WTC11 (cell line): ENCODE results near the gene CLK2. TPM values are rescaled to one million over a fixed set of nuclear protein-coding genes. Genes with fewer than 3 reads are reported as not detected.

Experiments used
- ATAC-seq: fragments of 200-7000 bp; cut with Tn5 transposase; 2 replicates; pipeline ENCODE4 v1.10.0; 2021; ENCODE audit warnings: mild to moderate bottlenecking, moderate library complexity
- CTCF ChIA-PET: fragments of 300-600 bp; sonication (Branson Sonifier 250); formaldehyde crosslinking; loops from one replicate; lab custom pipeline; 2021; ENCODE audit warnings: antibody characterized with exemption; lab: Charles Lee
- POLR2A ChIA-PET: fragments of 350-600 bp; sonication (Branson Sonifier 250); formaldehyde crosslinking; loops from one replicate; lab custom pipeline; 2021; ENCODE audit warnings: antibody characterized with exemption; lab: Charles Lee
- DNase-seq: peaks from one replicate; pipeline ENCODE4 v3.0.0; 2021; ENCODE audit warnings: low spot score
- H3K27ac Mint-ChIP-seq: 2 replicates; pipeline ENCODE4 v1.8.0; 2021; ENCODE audit warnings: mixed read lengths
- H3K27me3 Mint-ChIP-seq: 2 replicates; pipeline ENCODE4 v1.8.0; 2021; ENCODE audit warnings: low read depth, mild to moderate bottlenecking, moderate library complexity, mixed read lengths
- H3K36me3 Mint-ChIP-seq: 2 replicates; pipeline ENCODE4 v1.8.0; 2021; ENCODE audit warnings: mixed read lengths
- H3K4me1 Mint-ChIP-seq: 2 replicates; pipeline ENCODE4 v1.8.0; 2022; ENCODE audit warnings: mixed read lengths
- H3K4me3 Mint-ChIP-seq: 2 replicates; pipeline ENCODE4 v1.8.0; 2021; ENCODE audit warnings: mild to moderate bottlenecking, moderate library complexity, mixed read lengths
- H3K9me3 Mint-ChIP-seq: 2 replicates; pipeline ENCODE4 v1.8.0; 2021; ENCODE audit warnings: mixed read lengths
- CBFB ChIP-seq: sonication (generic); formaldehyde crosslinking; IDR thresholded peaks from 2 replicates; pipeline ENCODE4 v1.8.1; 2022; ENCODE audit warnings: mild to moderate bottlenecking, low read depth, missing genetic modification reagents
- CREM ChIP-seq: sonication (generic); formaldehyde crosslinking; IDR thresholded peaks from 2 replicates; pipeline ENCODE4 v1.8.1; 2022; ENCODE audit warnings: mild to moderate bottlenecking, missing genetic modification reagents, moderate library complexity
- EMX1 ChIP-seq: fragments of 250-450 bp; sonication (Bioruptor Pico); IDR thresholded peaks from 2 replicates; pipeline ENCODE4 v1.8.0; 2021; ENCODE audit warnings: mild to moderate bottlenecking
- FOXK1 ChIP-seq: sonication (generic); formaldehyde crosslinking; IDR thresholded peaks from 2 replicates; pipeline ENCODE4 v1.8.0; 2022; ENCODE audit warnings: mild to moderate bottlenecking, moderate library complexity, missing genetic modification reagents
- FOXP1 ChIP-seq: sonication (generic); formaldehyde crosslinking; IDR thresholded peaks from 2 replicates; pipeline ENCODE4 v1.8.0; 2022; ENCODE audit warnings: missing genetic modification reagents, mild to moderate bottlenecking, moderate library complexity, borderline replicate concordance
- GRHL2 ChIP-seq: fragments of 250-450 bp; sonication (Bioruptor Pico); IDR thresholded peaks from 2 replicates; pipeline ENCODE4 v1.8.0; 2022; ENCODE audit warnings: mild to moderate bottlenecking, moderate library complexity; ENCODE audit not compliant: insufficient replicate concordance, severe bottlenecking
- GTF2I ChIP-seq: fragments of 250-450 bp; sonication (Bioruptor Pico); conservative IDR thresholded peaks from 2 replicates; pipeline ENCODE4 v1.4.0; 2021; ENCODE audit warnings: mild to moderate bottlenecking
- KAT7 ChIP-seq: sonication (generic); formaldehyde crosslinking; IDR thresholded peaks from 2 replicates; pipeline ENCODE4 v1.8.1; 2023; ENCODE audit warnings: missing genetic modification reagents, mild to moderate bottlenecking, borderline replicate concordance
- NFE2L1 ChIP-seq: sonication (generic); formaldehyde crosslinking; IDR thresholded peaks from 2 replicates; pipeline ENCODE4 v1.8.1; 2023; ENCODE audit warnings: missing genetic modification reagents
- NR2C2 ChIP-seq: sonication (generic); formaldehyde crosslinking; IDR thresholded peaks from 2 replicates; pipeline ENCODE4 v1.8.0; 2022; ENCODE audit warnings: mild to moderate bottlenecking, missing genetic modification reagents
- SOX15 ChIP-seq: fragments of 250-450 bp; sonication (Bioruptor Pico); IDR thresholded peaks from 2 replicates; pipeline ENCODE4 v1.9.0; 2021; ENCODE audit warnings: mild to moderate bottlenecking
- TEAD4 ChIP-seq: sonication (generic); formaldehyde crosslinking; IDR thresholded peaks from 2 replicates; pipeline ENCODE4 v1.8.0; 2022; ENCODE audit warnings: mild to moderate bottlenecking, missing genetic modification reagents
- ZBTB21 ChIP-seq: sonication (generic); formaldehyde crosslinking; IDR thresholded peaks from 2 replicates; pipeline ENCODE4 v1.8.1; 2023; ENCODE audit warnings: mild to moderate bottlenecking, missing genetic modification reagents, borderline replicate concordance
- ZNF263 ChIP-seq: sonication (generic); formaldehyde crosslinking; IDR thresholded peaks from 2 replicates; pipeline ENCODE4 v1.8.1; 2022; ENCODE audit warnings: low read depth, mild to moderate bottlenecking, moderate library complexity, missing genetic modification reagents
- ZNF317 ChIP-seq: sonication (generic); formaldehyde crosslinking; IDR thresholded peaks from 2 replicates; pipeline ENCODE4 v1.8.1; 2023; ENCODE audit warnings: low read depth, mild to moderate bottlenecking, moderate library complexity, missing genetic modification reagents, borderline replicate concordance
- ZNF671 ChIP-seq: fragments of 250-450 bp; sonication (Bioruptor Pico); IDR thresholded peaks from 2 replicates; pipeline ENCODE4 v1.8.0; 2021; ENCODE audit warnings: mild to moderate bottlenecking
- total RNA-seq: library from RNA; stranded (reverse); gene quantifications from 3 replicates; pipeline ENCODE4 v1.2.3, GENCODE V29; 2021
- TF ChIP-seq, protein P1 (sequence below): sonication (generic); formaldehyde crosslinking; IDR thresholded peaks from 2 replicates; pipeline ENCODE4 v1.8.0; 2022; ENCODE audit warnings: mild to moderate bottlenecking, missing genetic modification reagents
- TF ChIP-seq, protein P2 (sequence below): sonication (generic); formaldehyde crosslinking; IDR thresholded peaks from 2 replicates; pipeline ENCODE4 v1.8.1; 2023; ENCODE audit warnings: mild to moderate bottlenecking, moderate library complexity, missing genetic modification reagents
- TF ChIP-seq, protein P3 (sequence below): sonication (generic); formaldehyde crosslinking; IDR thresholded peaks from 2 replicates; pipeline ENCODE4 v1.8.0; 2023; ENCODE audit warnings: mild to moderate bottlenecking, missing genetic modification reagents
- TF ChIP-seq, protein P4 (sequence below): sonication (generic); formaldehyde crosslinking; IDR thresholded peaks from 2 replicates; pipeline ENCODE4 v1.8.1; 2023; ENCODE audit warnings: mild to moderate bottlenecking, missing genetic modification reagents
- TF ChIP-seq, protein P5 (sequence below): fragments of 250-450 bp; sonication (Bioruptor Pico); IDR thresholded peaks from 2 replicates; pipeline ENCODE4 v1.9.0; 2021; ENCODE audit warnings: moderate library complexity, mild to moderate bottlenecking, inconsistent platforms, borderline replicate concordance

Gene CLK2
- total RNA-seq, 1 experiment from 2014 or later: 74.4 TPM

DNA sequence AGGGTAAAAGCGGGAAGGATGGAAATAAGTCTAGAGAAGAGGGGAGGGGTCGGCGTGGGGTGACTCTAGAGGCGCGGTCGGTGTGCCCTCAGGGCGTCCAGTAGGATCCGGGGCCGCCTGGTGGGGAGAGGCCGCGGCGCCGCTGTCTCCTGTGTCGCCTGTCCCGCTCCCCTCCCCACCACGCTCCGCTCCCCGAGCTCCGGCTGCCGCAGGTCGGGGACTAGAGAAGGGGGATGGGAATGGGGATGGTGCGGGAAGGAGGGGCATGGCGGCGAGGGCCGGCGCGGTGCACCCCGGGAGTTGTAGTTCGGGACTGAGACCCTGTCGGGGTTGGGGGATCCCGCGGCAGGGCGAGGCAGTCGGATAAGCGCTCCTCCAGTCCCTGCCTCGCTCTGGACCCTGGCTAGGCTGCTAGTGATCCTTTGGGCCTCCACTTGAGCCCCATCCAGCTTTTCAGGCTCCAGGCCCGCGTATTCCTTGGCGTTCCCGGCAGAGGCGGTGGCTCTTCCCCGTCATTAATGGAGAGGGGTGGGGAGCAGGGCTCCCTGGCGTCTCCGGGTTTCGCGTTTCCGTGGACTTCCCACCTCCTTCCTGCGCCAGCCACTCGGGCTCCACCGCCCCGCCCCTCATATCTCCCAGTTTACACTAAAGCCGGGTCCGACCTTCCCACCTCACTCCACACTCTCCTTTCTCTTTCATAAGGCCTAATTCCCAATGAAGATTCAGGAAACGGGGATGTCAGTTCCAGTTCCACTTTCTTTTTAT lies 17.9 kb downstream of the CLK2 start, which contains the start of gene ENTREP3 (continued):
- TF ChIP-seq CREM (no peak), GRHL2 (CRISPR knock-in tag) (no peak), NFE2L1 (CRISPR knock-in tag) (no peak), CBFB (peak; percentile 81; the same call in 1 of the 2 replicates), GTF2I (CRISPR knock-in tag) (no peak)
- TF ChIP-seq, protein P1, sequence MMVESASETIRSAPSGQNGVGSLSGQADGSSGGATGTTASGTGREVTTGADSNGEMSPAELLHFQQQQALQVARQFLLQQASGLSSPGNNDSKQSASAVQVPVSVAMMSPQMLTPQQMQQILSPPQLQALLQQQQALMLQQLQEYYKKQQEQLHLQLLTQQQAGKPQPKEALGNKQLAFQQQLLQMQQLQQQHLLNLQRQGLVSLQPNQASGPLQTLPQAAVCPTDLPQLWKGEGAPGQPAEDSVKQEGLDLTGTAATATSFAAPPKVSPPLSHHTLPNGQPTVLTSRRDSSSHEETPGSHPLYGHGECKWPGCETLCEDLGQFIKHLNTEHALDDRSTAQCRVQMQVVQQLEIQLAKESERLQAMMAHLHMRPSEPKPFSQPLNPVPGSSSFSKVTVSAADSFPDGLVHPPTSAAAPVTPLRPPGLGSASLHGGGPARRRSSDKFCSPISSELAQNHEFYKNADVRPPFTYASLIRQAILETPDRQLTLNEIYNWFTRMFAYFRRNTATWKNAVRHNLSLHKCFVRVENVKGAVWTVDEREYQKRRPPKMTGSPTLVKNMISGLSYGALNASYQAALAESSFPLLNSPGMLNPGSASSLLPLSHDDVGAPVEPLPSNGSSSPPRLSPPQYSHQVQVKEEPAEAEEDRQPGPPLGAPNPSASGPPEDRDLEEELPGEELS: 0 out of 2 replicates have a peak, but pooled peaks have one; percentile 8

DNA sequence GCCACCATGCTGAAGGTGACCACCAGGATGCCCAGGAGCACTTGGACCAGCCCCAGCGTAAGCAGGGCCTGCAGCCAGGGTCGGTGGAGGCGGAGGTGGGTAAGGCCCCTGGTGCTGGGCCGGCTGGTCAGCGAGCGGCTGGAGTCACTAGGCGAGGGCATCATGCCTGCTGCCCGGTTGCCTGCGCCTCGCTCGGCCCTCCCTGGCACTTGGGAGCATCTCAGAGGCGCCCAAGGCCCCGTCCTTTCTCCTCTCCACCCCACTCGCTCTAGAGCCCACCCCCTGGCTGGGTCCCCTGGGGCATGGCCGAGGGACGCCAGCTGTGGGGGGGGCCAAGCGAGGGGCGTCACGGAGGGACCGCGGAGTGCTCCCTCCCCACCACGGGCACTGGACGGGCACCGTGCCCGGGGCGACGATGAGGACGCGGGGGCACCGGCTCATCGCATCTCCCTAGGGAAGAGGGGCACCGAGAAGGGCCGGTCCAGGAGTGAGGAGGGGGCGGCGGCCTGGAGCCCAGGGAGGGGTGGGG lies 18.5 kb downstream of the CLK2 start:
- CTCF ChIA-PET: interaction anchor here (1.0 to 1.8 kb wide), 8 partner anchors 19 to 81 kb away, joined by 3 to 9 read pairs (median 6); partner anchors contain the start of genes CLK2, HCN3, KRTCAP2 and RUSC1
- peaks cover 23% of the 10 kb centered on the region for H3K4me1 Mint-ChIP-seq
- H3K9me3 Mint-ChIP-seq: no peaks in the 10 kb centered on the region
- peaks cover 16% of the 10 kb centered on the region for H3K36me3 Mint-ChIP-seq
- TF ChIP-seq EMX1 (CRISPR knock-in tag) (no peak), ZNF263 (peak; percentile 55; the same call in 1 of the 2 replicates), FOXP1 (CRISPR knock-in tag) (no peak), NR2C2 (no peak), FOXK1 (CRISPR knock-in tag) (0 out of 2 replicates have a peak, but pooled peaks have one; percentile 4), TEAD4 (CRISPR knock-in tag) (no peak), ZBTB21 (CRISPR knock-in tag) (0 out of 2 replicates have a peak, but pooled peaks have one; percentile 11)
- TF ChIP-seq, protein P2, sequence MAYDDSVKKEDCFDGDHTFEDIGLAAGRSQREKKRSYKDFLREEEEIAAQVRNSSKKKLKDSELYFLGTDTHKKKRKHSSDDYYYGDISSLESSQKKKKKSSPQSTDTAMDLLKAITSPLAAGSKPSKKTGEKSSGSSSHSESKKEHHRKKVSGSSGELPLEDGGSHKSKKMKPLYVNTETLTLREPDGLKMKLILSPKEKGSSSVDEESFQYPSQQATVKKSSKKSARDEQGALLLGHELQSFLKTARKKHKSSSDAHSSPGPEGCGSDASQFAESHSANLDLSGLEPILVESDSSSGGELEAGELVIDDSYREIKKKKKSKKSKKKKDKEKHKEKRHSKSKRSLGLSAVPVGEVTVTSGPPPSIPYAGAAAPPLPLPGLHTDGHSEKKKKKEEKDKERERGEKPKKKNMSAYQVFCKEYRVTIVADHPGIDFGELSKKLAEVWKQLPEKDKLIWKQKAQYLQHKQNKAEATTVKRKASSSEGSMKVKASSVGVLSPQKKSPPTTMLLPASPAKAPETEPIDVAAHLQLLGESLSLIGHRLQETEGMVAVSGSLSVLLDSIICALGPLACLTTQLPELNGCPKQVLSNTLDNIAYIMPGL (CRISPR knock-in tag): peak; percentile 24
- POLR2A ChIA-PET: interaction anchor here (0.5 to 1.0 kb wide), 3 partner anchors 12 to 1094 kb away, joined by 3 to 4 read pairs (median 4); no protein-coding TSS in a partner anchor
- DNase-seq (no peak), ATAC-seq (0 out of 2 replicates have a peak, but pooled peaks have one; percentile 0)
- no peaks in the 10 kb centered on the region for H3K27me3 Mint-ChIP-seq
- H3K4me3 Mint-ChIP-seq: peak overlapping the region; percentile 80
- no peak overlapping the region for H3K27ac Mint-ChIP-seq

DNA sequence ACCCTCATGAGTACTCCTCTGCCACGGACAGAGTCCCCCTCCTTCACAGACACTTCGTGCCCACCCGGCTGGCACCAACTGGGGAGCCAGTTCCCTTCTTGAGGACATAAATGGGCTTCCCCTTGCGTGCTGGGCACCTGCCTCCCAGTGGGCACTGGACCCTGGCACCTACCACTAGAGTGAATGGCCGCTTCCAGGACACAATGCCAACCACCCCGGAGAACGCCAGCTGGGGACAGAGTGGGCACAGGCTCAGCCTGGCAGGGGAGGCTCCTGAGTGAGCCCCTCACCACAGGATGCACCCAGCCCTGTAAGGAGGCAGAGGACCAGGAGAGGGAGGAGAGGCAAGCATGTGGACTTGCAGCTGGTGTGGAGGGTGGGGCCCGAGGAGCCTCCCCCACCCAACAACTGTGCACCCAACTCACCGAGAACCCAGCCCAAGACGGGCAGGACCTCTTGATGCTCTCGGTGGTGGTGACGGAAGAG lies 19.0 kb downstream of the CLK2 start:
- Mint-ChIP-seq H3K4me3 (peak overlapping the region; percentile 80), H3K9me3 (no peaks in the 10 kb centered on the region), H3K27me3 (no peaks in the 10 kb centered on the region), H3K4me1 (peaks cover 23% of the 10 kb centered on the region), H3K27ac (no peak overlapping the region), H3K36me3 (peaks cover 16% of the 10 kb centered on the region)
- no peak for DNase-seq
- ATAC-seq: no peak
- CTCF ChIA-PET: interaction anchor here (1.5 to 1.8 kb wide), 2 partner anchors 61 to 69 kb away, joined by 5 to 6 read pairs; no protein-coding TSS in a partner anchor
- POLR2A ChIA-PET: interaction anchor here (1.2 kb wide), 1 partner anchor 19 kb away, joined by 3 read pairs; the partner anchor contains the start of gene CLK2
- TF ChIP-seq, protein P3, sequence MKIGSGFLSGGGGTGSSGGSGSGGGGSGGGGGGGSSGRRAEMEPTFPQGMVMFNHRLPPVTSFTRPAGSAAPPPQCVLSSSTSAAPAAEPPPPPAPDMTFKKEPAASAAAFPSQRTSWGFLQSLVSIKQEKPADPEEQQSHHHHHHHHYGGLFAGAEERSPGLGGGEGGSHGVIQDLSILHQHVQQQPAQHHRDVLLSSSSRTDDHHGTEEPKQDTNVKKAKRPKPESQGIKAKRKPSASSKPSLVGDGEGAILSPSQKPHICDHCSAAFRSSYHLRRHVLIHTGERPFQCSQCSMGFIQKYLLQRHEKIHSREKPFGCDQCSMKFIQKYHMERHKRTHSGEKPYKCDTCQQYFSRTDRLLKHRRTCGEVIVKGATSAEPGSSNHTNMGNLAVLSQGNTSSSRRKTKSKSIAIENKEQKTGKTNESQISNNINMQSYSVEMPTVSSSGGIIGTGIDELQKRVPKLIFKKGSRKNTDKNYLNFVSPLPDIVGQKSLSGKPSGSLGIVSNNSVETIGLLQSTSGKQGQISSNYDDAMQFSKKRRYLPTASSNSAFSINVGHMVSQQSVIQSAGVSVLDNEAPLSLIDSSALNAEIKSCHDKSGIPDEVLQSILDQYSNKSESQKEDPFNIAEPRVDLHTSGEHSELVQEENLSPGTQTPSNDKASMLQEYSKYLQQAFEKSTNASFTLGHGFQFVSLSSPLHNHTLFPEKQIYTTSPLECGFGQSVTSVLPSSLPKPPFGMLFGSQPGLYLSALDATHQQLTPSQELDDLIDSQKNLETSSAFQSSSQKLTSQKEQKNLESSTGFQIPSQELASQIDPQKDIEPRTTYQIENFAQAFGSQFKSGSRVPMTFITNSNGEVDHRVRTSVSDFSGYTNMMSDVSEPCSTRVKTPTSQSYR (CRISPR knock-in tag): no peak
- TF ChIP-seq, protein P4, sequence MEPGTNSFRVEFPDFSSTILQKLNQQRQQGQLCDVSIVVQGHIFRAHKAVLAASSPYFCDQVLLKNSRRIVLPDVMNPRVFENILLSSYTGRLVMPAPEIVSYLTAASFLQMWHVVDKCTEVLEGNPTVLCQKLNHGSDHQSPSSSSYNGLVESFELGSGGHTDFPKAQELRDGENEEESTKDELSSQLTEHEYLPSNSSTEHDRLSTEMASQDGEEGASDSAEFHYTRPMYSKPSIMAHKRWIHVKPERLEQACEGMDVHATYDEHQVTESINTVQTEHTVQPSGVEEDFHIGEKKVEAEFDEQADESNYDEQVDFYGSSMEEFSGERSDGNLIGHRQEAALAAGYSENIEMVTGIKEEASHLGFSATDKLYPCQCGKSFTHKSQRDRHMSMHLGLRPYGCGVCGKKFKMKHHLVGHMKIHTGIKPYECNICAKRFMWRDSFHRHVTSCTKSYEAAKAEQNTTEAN (CRISPR knock-in tag): no peak
- TF ChIP-seq CREM (no peak), ZBTB21 (CRISPR knock-in tag) (no peak), ZNF317 (CRISPR knock-in tag) (no peak), ZNF671 (CRISPR knock-in tag) (no peak), KAT7 (CRISPR knock-in tag) (no peak), SOX15 (no peak)
- TF ChIP-seq, protein P5, sequence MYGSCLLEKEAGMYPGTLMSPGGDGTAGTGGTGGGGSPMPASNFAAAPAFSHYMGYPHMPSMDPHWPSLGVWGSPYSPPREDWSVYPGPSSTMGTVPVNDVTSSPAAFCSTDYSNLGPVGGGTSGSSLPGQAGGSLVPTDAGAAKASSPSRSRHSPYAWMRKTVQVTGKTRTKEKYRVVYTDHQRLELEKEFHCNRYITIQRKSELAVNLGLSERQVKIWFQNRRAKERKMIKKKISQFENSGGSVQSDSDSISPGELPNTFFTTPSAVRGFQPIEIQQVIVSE (CRISPR knock-in tag): no peak
